Fibroblast of lung (primary cell): ENCODE results near the gene BRD2.

ENCODE experiments used
- EZH2 ChIP-seq: IDR thresholded peaks from 2 replicates; pipeline ENCODE4 v1.5.1; 2012; ENCODE audit warnings: low read length, control low read depth, mild to moderate bottlenecking; ENCODE audit errors: missing control alignments
- TF ChIP-seq, protein P1 (sequence below), 2 donors: IDR thresholded peaks in 1 of 2; conservative IDR thresholded peaks in 1 of 2; 1 replicate in 1 of 2; 2 replicates in 1 of 2; pipeline ENCODE4 v1.5.1; 2011 to 2012; ENCODE audit warnings: low read length in 2 of 2, control low read depth in 1 of 2, inconsistent platforms in 1 of 2, low read depth in 1 of 2, mild to moderate bottlenecking in 1 of 2

- TF ChIP-seq, protein P1, sequence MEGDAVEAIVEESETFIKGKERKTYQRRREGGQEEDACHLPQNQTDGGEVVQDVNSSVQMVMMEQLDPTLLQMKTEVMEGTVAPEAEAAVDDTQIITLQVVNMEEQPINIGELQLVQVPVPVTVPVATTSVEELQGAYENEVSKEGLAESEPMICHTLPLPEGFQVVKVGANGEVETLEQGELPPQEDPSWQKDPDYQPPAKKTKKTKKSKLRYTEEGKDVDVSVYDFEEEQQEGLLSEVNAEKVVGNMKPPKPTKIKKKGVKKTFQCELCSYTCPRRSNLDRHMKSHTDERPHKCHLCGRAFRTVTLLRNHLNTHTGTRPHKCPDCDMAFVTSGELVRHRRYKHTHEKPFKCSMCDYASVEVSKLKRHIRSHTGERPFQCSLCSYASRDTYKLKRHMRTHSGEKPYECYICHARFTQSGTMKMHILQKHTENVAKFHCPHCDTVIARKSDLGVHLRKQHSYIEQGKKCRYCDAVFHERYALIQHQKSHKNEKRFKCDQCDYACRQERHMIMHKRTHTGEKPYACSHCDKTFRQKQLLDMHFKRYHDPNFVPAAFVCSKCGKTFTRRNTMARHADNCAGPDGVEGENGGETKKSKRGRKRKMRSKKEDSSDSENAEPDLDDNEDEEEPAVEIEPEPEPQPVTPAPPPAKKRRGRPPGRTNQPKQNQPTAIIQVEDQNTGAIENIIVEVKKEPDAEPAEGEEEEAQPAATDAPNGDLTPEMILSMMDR (conservative IDR thresholded peaks at IDR 0.05 in 1 of 2, IDR thresholded peaks at IDR 0.05 in 1 of 2; ENCODE audit: low read depth in 1 of 2, low read length in 2 of 2): no peak
- TF ChIP-seq EZH2: no peak
These were observed 50.0 kb downstream of the BRD2 start for GRCh38 chr6:33018418-33018817.
